Stimulated activated CD4-positive, alpha-beta T cell treated with anti-CD3 and anti-CD28 coated beads, TNF-alpha, amount 100 ng/mL, for 4 hours (primary cell): ENCODE measurements around the gene FCHSD2.
"Not testable (repeated sequence)": the region's sequence is repeated elsewhere in the genome, so short reads cannot be mapped to it uniquely, and the experiment has no call there.

Experiments used
- DNase-seq, 3 experiments: peaks; one replicate each; pipeline ENCODE4 v3.0.0-alpha.2; 2020; ENCODE audit warnings: low read depth in 3 of 3

Gene FCHSD2

GRCh38 chr11:73123892-73124291 is 18.2 kb downstream of the FCHSD2 start:
- not testable (repeated sequence) for DNase-seq

- no peak for DNase-seq
Observed at GRCh38 chr11:73121692-73122091, 20.4 kb downstream of the FCHSD2 start.

- DNase-seq: no peak
Observed at GRCh38 chr11:73117071-73117470, 25.0 kb downstream of the FCHSD2 start.

- no peak for DNase-seq
Observed at GRCh38 chr11:73116636-73117035, 25.5 kb downstream of the FCHSD2 start.

GRCh38 chr11:73114835-73115220 is 27.3 kb downstream of the FCHSD2 start:
- no peak for DNase-seq

- no peak for DNase-seq
Observed at GRCh38 chr11:73114110-73114834, 27.8 kb downstream of the FCHSD2 start.

GRCh38 chr11:73113426-73113825 is 28.7 kb downstream of the FCHSD2 start:
- DNase-seq: no peak

GRCh38 chr11:73107597-73107996 is 34.5 kb downstream of the FCHSD2 start:
- no peak for DNase-seq

- DNase-seq: no peak
Observed at GRCh38 chr11:73106347-73106746, 35.8 kb downstream of the FCHSD2 start.

GRCh38 chr11:73100578-73100977 is 41.5 kb downstream of the FCHSD2 start:
- no peak for DNase-seq

GRCh38 chr11:73099512-73100266 is 42.4 kb downstream of the FCHSD2 start:
- no peak for DNase-seq

- DNase-seq: no peak
Observed at GRCh38 chr11:73095613-73096012, 46.5 kb downstream of the FCHSD2 start.

- DNase-seq: no peak
Observed at GRCh38 chr11:73091521-73092305, 50.4 kb downstream of the FCHSD2 start.

- DNase-seq: no peak
Observed at GRCh38 chr11:73087730-73088129, 54.4 kb downstream of the FCHSD2 start.

- no peak for DNase-seq
Observed at GRCh38 chr11:73085189-73085875, 56.8 kb downstream of the FCHSD2 start.

- no peak for DNase-seq
Observed at GRCh38 chr11:73078631-73079030, 63.5 kb downstream of the FCHSD2 start.

GRCh38 chr11:73077454-73077853 is 64.7 kb downstream of the FCHSD2 start:
- no peak for DNase-seq

- DNase-seq: no peak
Observed at GRCh38 chr11:73074319-73074718, 67.8 kb downstream of the FCHSD2 start.

GRCh38 chr11:73072935-73073481 is 69.1 kb downstream of the FCHSD2 start:
- DNase-seq: no peak

- DNase-seq: no peak
Observed at GRCh38 chr11:73070653-73071052, 71.5 kb downstream of the FCHSD2 start.

GRCh38 chr11:73061857-73062424 is 80.2 kb downstream of the FCHSD2 start:
- not testable (repeated sequence) for DNase-seq
